ENCODE data around the gene DMXL2.

Gene DMXL2

DNA sequence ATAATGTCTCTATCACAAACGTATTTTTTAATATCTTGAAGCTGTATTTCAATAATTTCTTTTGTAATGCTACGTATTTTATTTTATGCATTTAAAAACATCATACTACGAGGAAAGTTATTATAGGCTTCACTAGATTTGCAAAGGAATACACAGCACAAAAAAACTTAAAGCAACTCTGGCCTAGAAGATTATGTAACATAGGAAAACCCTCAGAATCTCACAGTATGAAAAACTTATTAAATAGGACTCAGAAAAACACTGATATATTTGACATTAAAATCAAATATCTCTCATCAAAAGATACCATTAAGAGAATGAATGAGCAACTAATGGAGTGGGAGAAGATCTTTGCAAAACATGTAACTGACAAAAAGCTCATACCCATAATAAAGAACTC, 63.7 kb downstream of the DMXL2 start:
- TF ChIP-seq POLR2AphosphoS5 (IDR thresholded peaks at IDR 0.05; ENCODE audit: low read depth, low read length): no peak
- TF ChIP-seq, protein P1, sequence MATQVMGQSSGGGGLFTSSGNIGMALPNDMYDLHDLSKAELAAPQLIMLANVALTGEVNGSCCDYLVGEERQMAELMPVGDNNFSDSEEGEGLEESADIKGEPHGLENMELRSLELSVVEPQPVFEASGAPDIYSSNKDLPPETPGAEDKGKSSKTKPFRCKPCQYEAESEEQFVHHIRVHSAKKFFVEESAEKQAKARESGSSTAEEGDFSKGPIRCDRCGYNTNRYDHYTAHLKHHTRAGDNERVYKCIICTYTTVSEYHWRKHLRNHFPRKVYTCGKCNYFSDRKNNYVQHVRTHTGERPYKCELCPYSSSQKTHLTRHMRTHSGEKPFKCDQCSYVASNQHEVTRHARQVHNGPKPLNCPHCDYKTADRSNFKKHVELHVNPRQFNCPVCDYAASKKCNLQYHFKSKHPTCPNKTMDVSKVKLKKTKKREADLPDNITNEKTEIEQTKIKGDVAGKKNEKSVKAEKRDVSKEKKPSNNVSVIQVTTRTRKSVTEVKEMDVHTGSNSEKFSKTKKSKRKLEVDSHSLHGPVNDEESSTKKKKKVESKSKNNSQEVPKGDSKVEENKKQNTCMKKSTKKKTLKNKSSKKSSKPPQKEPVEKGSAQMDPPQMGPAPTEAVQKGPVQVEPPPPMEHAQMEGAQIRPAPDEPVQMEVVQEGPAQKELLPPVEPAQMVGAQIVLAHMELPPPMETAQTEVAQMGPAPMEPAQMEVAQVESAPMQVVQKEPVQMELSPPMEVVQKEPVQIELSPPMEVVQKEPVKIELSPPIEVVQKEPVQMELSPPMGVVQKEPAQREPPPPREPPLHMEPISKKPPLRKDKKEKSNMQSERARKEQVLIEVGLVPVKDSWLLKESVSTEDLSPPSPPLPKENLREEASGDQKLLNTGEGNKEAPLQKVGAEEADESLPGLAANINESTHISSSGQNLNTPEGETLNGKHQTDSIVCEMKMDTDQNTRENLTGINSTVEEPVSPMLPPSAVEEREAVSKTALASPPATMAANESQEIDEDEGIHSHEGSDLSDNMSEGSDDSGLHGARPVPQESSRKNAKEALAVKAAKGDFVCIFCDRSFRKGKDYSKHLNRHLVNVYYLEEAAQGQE (IDR thresholded peaks at IDR 0.05; ENCODE audit: insufficient read depth in 1 of 2, low read depth in 2 of 2, low read length in 2 of 2): no peak
- TF ChIP-seq FOXP2 (optimal IDR thresholded peaks at IDR 0.05; ENCODE audit: borderline replicate concordance, extremely low read depth, extremely low read length, insufficient read depth): no peak
- TF ChIP-seq SIN3A (IDR thresholded peaks at IDR 0.05; ENCODE audit: borderline replicate concordance, insufficient read depth, low read length): no peak
- no peak for TF ChIP-seq TAF1 (IDR thresholded peaks at IDR 0.05; ENCODE audit: borderline replicate concordance, insufficient read depth, low read length)

GRCh38 chr15:51558411-51558810, 64.2 kb downstream of the DMXL2 start:
- TF ChIP-seq SIN3A (IDR thresholded peaks at IDR 0.05; ENCODE audit: borderline replicate concordance, insufficient read depth, low read length) (no peak), POLR2AphosphoS5 (IDR thresholded peaks at IDR 0.05; ENCODE audit: low read depth, low read length) (no peak), TAF1 (IDR thresholded peaks at IDR 0.05; ENCODE audit: borderline replicate concordance, insufficient read depth, low read length) (no peak), FOXP2 (optimal IDR thresholded peaks at IDR 0.05; ENCODE audit: borderline replicate concordance, extremely low read depth, extremely low read length, insufficient read depth) (no peak)
- TF ChIP-seq, protein P1 (IDR thresholded peaks at IDR 0.05; ENCODE audit: insufficient read depth in 1 of 2, low read depth in 2 of 2, low read length in 2 of 2): no peak

DNA sequence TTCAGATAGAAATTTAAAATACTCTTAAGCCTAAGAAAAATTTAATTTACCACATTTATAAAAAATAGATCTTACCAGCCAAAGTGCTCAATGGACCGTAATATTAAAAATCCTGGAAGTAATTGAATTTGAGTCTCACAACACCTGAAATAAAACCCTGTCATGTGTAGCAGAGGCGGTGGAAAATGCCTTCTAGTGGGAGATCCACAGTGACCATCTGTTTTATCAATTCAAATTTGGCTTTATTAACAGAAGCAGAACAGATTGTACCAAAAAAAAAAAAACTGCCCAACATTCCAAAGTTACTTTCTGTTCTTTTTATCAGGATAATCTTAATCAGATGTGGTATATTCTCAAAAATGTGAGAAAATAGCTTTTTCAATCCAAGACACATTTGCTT, 71.7 kb downstream of the DMXL2 start:
- TF ChIP-seq SIN3A (IDR thresholded peaks at IDR 0.05; ENCODE audit: borderline replicate concordance, insufficient read depth, low read length) (no peak), TAF1 (IDR thresholded peaks at IDR 0.05; ENCODE audit: borderline replicate concordance, insufficient read depth, low read length) (no peak), POLR2AphosphoS5 (IDR thresholded peaks at IDR 0.05; ENCODE audit: low read depth, low read length) (no peak), FOXP2 (optimal IDR thresholded peaks at IDR 0.05; ENCODE audit: borderline replicate concordance, extremely low read depth, extremely low read length, insufficient read depth) (no peak)

- no peak for TF ChIP-seq TAF1 (IDR thresholded peaks at IDR 0.05; ENCODE audit: borderline replicate concordance, insufficient read depth, low read length)
- TF ChIP-seq, protein P1 (IDR thresholded peaks at IDR 0.05; ENCODE audit: insufficient read depth in 1 of 2, low read depth in 2 of 2, low read length in 2 of 2): no peak
- no peak for TF ChIP-seq SIN3A (IDR thresholded peaks at IDR 0.05; ENCODE audit: borderline replicate concordance, insufficient read depth, low read length)
- no peak for TF ChIP-seq FOXP2 (optimal IDR thresholded peaks at IDR 0.05; ENCODE audit: borderline replicate concordance, extremely low read depth, extremely low read length, insufficient read depth)
- no peak for TF ChIP-seq POLR2AphosphoS5 (IDR thresholded peaks at IDR 0.05; ENCODE audit: low read depth, low read length)
Measured at GRCh38 chr15:51547656-51548055, 74.9 kb downstream of the DMXL2 start.

- TF ChIP-seq FOXP2 (optimal IDR thresholded peaks at IDR 0.05; ENCODE audit: borderline replicate concordance, extremely low read depth, extremely low read length, insufficient read depth) (no peak), TAF1 (IDR thresholded peaks at IDR 0.05; ENCODE audit: borderline replicate concordance, insufficient read depth, low read length) (no peak), POLR2AphosphoS5 (IDR thresholded peaks at IDR 0.05; ENCODE audit: low read depth, low read length) (no peak), SIN3A (IDR thresholded peaks at IDR 0.05; ENCODE audit: borderline replicate concordance, insufficient read depth, low read length) (no peak)
Measured at GRCh38 chr15:51536965-51537574, 85.5 kb downstream of the DMXL2 start.
